ACHN (cell line): Measurements from ENCODE around the gene SMARCD1.
A peak's percentile ranks its signal among the peaks of the same experiment; 100 is the strongest.

Experiments
- DNase-seq: peaks from one replicate; pipeline ENCODE4 v3.0.0-alpha.2; 2015
- in situ Hi-C: cut with HindIII; loops from 2 replicates; pipeline ENCODE4 v1.10.0; 2017; ENCODE audit warnings: low sequenced_read_pairs, low pct_ligation_motif_present, low pct_unique_long_range_greater_than_20kb

SMARCD1 gene

DNA sequence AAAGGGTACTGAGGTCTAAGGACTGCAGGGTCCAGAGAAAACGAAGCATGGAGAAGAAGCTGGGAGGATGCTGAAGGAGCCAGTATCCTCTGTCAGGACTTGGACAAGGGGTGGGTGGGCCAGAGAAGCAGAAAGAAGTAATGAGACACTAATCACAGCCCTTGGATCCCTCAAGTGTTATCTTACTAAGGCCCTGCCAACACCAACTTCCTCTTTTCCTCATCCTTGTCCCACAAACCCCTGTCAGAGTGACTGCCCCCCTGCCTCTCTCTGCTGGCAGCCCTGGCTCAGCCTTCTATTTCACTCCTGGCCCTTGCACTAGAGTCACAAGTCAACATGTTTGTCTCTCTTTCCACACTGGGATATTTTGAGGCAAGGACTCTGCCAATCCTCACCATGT, 31.6 kb upstream of the SMARCD1 start:
- in situ Hi-C loops: loop anchor here (25.0 kb wide), 2 partner anchors 91 to 191 kb away; partner anchors contain the start of genes AQP2, AQP5 and AQP6
- DNase-seq: no peak

DNA sequence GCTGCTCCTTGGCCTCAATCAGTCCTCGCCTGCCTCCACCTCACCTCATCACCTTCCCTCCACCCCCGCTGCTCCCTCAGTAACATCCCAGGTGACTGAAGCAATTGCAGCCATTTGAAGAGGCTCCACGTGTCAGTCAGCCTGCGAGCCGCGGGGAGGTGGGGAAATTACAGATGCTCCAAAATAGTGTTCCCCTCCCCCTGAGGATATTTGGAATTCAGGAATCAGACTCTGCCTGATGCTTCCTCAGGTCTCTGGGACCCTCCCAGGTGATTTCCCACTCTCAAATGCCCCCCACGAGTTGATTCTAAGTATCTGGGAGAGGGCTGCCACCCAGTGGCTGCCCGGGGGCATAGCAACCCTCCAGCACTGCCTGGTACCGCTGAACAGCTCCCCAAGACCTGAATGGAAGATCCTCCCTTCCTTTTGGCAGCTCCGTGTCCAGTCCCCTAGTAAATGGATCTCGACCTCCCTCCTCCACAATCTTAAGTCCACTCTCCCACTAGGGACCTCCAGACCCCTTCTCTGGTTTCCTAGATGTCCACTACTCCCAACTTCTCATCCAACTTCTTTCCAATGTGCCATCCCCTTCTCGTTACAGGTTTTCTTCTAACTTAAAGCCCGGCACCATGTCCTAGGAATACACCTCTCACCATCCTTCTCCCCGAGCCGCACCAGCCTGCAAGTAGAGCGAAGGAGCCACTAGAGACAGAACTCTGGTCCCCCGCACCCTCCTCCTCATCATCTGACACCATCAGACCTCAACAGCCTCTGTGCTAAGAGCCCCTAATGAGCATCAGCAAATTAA, 29.1 kb upstream of the SMARCD1 start:
- in situ Hi-C loops: loop anchor here (25.0 kb wide), 2 partner anchors 94 to 194 kb away; partner anchors contain the start of genes AQP2, AQP5 and AQP6
- peak; percentile 70 for DNase-seq

DNA sequence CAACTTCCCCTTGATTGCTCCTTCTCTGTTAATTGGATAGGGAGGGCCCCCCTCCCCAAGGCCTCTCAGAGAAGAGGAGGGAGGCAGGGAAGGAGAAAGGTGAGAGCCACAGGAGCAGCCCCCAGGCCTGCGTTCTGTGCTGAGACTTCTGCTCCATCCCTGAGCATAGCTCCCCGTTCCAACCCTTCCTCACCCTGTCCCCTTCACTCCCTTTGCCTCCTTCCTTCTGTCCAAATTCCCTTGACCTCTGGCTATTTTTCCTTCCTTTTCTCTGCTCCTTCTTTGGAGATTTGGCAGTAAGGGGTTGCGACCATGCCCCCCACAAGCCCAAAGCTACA, 28.5 kb upstream of the SMARCD1 start:
- in situ Hi-C loops: loop anchor here (25.0 kb wide), 2 partner anchors 94 to 194 kb away; partner anchors contain the start of genes AQP2, AQP5 and AQP6
- no peak for DNase-seq

DNA sequence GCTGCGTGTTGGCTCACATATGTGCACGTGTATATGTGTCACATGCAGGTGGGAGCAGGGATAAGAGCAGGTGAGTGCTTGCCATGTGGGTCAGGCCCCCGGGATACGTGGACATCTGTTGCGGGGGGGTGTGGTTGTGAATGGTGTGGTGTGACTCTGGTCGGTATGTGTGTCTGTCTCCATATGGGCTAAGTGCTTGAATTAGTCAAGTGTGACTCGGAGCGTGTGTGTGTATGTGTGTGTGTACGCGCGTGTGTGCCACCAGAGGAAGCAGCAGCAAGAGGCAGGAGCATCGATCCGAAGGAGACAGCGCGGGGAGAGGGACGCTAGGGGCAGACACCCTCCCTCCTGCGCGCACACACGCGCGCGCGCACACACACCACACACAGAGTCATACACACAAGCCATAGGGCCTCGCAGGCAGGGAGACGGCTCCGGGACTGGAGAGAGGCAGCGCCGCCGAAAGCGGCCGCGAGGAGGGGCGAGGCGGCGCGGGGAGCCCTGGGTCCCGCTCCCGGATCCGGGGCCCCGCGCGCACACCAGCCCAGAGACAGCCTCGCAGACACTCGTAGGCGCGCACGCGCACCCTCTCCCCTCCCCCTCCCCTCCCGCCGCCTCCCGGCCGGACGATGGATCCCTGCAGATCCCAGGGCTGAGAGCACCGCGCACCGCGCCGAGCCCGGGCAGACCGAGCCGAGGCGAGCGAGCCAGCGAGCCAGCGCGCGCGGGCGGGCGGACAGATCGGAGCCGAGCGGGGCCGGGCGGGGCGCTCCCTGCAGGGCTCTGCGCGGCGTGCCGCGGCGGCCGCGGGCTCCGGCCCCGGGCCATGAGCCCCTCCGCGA, 27.9 kb upstream of the SMARCD1 start, which contains the start of gene ASIC1:
Gene ASIC1, plus strand, starts transcription at position 597 of the 842 bp plus-strand sequence. CDS start 1,171 bp downstream, outside the sequence.
- in situ Hi-C loops: loop anchor here (25.0 kb wide), 2 partner anchors 95 to 195 kb away; partner anchors contain the start of genes AQP2, AQP5 and AQP6
- peak; percentile 72 for DNase-seq

DNA sequence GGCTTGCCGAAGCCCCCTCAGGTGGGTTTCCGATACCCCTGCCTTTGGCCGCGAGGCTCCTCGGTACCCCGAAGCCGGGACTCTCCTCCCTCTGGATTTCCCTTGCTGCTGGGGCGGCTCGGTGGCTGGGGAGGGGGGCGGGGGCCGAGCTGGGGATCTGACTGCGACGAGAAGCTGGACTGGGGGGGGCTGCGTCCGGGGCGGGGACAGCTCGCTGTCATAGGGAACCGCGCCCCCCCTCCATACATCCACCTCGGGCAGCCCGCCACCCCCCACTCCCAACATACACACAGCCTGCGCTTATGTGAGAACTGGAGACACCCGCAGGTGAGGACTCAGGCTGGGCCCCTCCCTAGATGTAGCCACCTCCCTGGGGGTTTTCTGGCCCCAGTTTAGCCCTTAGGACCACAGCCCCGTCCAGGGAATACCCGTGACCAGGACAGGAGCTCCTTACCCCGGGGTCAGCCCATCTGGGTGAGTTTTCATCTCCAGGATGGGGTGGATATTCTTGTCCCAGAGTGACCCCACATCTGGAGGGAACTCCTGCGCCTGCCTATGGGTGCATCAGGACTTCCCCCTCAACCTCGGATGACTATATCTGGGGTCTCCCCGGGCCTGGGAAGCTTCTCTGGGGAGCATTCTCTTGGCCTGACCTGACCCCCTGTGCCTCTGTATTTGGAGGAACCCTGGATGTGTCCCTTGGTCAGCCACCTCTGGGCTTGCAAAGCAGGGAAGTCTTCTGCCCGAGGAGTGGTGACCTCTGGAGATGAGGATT, 27.1 kb upstream of the SMARCD1 start:
- DNase-seq: no peak
- in situ Hi-C loops: loop anchor here (25.0 kb wide), 2 partner anchors 96 to 196 kb away; partner anchors contain the start of genes AQP2, AQP5 and AQP6

DNA sequence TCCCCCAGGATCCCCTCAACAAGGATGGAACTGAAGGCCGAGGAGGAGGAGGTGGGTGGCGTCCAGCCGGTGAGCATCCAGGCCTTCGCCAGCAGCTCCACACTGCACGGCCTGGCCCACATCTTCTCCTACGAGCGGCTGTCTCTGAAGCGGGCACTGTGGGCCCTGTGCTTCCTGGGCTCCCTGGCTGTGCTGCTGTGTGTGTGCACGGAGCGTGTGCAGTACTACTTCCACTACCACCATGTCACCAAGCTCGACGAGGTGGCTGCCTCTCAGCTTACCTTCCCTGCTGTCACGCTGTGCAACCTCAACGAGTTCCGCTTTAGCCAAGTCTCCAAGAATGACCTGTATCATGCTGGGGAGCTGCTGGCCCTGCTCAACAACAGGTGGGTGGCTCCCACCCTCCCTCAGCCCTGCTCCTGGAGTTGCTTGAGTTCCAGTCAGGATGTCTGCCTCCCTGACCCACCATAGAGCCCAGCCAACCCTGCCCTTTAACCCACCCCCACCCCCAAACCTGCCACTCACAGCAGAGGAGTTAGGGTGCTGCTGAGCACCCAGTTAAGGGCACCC, 26.3 kb upstream of the SMARCD1 start:
- in situ Hi-C loops: loop anchor here (25.0 kb wide), 2 partner anchors 97 to 197 kb away; partner anchors contain the start of genes AQP2, AQP5 and AQP6
- DNase-seq: no peak

DNA sequence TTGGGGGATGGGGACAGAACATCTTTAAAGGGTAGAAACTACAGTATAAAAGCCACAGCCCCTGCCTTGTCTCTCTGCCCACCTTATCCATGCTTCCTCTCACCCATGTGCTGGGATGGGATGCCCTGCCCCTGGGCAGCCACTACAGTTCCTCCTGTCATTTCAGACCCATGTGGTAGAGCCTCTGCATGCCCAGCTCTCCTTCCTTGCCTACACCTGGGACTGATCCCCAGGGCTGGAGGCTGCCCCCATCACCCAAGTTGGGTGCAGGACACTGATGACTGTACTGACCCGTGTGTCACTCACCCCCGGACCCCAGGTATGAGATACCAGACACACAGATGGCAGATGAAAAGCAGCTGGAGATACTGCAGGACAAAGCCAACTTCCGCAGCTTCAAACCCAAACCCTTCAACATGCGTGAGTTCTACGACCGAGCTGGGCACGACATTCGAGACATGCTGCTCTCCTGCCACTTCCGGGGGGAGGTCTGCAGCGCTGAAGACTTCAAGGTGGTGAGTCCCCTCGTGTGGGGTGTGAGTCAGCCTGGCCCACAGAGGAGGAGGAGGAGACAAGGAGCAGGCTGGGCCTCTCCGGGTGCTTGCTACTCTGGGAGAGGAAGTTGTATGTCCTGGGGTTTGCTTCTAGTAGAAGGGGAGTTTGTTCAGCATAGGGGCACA, 25.6 kb upstream of the SMARCD1 start:
- DNase-seq: no peak
- in situ Hi-C loops: loop anchor here (25.0 kb wide), 2 partner anchors 97 to 197 kb away; partner anchors contain the start of genes AQP2, AQP5 and AQP6

DNA sequence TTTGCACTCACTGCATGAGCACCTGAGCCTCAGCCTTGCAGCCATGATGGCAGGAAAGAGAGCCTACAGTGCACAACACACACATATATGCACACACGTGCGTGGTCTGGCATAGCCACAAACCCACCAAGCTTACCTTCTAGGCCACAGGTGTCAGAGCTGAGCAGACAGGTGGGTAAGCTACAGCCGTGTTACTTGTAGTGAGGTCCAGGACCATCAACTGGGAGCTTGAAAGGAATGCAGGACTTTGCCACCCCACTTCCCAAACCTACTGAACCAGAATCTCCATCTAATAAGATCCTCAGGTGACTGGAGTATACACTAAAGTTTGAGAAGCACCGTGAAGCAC, 25.0 kb upstream of the SMARCD1 start:
- DNase-seq: no peak
- in situ Hi-C loops: loop anchor here (25.0 kb wide), 2 partner anchors 98 to 198 kb away; partner anchors contain the start of genes AQP2, AQP5 and AQP6

DNA sequence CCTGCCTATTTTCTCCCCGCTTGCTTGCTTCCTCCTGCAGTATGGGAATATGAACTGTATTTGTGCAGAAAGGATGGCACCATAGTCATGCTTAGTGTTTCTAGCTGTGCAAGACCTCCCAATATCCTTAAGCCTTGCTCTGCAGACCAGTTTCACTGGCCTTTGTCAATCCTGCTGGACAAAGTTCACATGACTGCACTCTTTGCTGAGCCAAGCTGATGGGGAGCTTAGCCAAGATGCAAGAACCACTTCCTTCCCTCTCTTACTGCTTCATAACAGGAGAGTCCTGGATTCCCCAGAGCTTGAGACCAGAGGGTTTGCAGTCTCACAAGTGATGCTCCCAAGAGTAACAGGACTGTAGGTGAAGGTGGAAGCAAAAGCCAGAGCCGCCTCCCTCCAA, 24.0 kb upstream of the SMARCD1 start:
- in situ Hi-C loops: loop anchor here (25.0 kb wide), 2 partner anchors 99 to 199 kb away; partner anchors contain the start of genes AQP2, AQP5 and AQP6
- no peak for DNase-seq

DNA sequence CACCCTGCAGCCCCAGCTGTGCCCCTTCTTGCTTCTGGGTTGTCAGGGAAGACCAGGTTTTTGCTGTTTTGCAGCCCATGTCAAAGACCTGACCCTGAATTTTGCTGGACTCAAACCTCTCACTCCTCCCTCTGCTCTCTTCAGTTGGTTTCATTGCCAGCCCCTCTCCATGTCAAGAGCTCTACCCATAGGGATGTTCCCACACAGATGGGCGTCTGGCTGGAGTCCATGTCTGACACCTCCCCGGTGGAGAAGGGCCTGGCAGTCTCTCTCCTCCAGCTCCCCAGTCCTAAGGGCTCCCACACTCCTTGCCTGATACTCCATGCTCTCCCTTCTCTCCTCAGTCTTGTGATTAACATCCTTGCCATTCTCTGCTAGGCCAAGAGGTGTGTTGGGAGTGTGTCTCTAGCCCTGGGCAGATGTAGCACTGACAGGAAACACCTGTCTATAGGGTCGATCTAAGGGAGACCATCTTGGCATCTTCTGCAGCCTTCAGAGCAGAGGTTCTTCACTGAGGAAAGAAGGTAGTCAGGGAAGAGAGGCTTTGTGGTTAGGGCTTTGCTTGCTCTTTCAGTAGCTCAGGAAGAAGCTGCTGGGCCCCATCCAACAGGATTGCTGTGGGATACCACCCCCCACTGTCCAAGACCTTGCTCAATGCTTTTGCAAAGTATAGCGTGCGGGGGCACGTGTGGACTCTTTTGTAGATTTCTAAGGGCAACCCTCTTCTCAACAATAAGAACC, 23.0 kb upstream of the SMARCD1 start:
- DNase-seq: no peak
- in situ Hi-C loops: loop anchor here (25.0 kb wide), 2 partner anchors 100 to 200 kb away; partner anchors contain the start of genes AQP2, AQP5 and AQP6

DNA sequence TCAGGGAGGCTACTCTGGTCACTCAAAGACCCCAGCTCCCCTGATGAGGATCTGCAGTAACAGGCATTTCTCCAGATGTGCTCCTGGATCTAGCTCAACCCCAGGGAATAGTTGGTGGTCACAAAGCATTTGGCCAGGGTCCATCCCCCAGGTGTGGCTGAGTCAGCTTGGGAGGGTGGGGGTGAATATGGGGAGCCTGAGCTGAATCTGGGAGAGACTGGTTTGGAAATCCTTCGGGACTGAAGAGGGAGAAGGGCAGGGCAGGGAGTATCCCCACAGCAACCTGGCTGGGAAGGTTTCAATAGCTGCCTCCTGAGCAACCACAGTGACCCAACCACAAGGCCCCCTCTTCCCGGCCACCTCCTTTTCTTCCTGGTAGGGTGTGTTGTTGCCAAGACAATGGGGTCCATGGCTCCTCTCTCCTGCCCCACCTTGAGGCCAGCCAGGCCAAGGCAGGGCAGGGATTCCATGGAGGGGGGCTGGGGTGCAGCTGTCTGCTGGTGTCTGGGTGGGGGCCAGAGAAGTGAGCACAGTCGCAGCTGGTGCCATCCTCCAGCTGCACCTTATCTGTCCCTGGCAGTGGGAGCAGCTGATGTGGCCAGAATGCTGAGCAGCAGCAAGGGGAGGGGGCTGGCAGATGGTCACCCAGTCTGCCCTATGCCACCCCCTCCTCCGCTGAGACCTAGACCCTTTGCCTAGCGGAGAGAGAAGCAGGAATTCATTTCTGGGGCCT, 22.2 kb upstream of the SMARCD1 start:
- DNase-seq: no peak
- in situ Hi-C loops: loop anchor here (25.0 kb wide), 2 partner anchors 101 to 201 kb away; partner anchors contain the start of genes AQP2, AQP5 and AQP6

DNA sequence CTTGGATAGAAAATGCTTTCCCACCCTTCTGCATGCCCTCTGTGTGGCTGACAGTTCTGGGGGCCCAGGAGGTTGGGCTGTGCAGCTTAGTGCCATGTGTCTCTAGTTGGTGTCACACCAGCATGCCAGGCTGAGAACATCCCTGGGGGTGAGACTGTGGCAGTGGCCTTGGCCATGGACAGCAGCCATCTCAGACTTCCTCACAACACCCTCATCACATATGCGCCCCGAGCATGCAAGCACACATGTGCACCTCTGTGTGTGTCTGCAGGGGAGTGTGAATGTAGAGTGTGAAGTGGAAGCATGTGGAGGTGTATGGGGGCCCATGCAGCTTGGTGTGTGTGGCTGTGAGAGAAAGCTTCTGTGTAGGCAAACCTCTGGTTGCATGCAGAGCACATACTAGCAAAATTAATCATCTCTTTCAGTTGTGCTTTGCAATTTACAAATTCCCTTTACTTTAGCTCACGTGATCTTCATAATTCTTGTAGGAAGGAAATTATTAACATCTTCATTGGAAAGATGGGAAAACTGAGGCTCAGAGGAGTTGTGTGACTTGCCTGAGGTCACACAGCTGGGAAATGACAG, 19.3 kb upstream of the SMARCD1 start:
- in situ Hi-C loops: loop anchor here (25.0 kb wide), 2 partner anchors 104 to 204 kb away; partner anchors contain the start of genes AQP2, AQP5 and AQP6

DNA sequence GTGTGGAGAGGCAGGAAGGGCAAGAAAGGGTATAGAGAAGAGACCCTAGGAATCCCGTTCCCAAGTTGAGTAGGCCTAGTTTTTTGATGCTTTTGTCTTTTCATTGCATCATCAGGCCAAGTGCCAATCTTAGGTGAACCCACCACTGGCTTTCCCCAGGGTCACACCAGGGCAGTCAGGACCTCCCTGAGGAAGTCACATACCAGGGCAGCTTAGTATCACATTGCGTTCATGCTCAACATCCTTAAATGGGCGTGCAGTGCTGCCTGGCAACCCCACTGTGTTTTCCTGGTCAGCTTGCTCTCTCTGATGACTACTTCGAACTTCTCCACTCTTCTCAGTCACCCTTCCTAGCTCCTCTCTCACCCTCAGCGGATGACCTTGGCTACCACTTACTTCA, 18.7 kb upstream of the SMARCD1 start:
- DNase-seq: peak; percentile 30
- in situ Hi-C loops: loop anchor here (25.0 kb wide), 2 partner anchors 104 to 204 kb away; partner anchors contain the start of genes AQP2, AQP5 and AQP6

More for the DNA sequence above, 19.3 kb upstream of the SMARCD1 start:
- no peak for DNase-seq

DNA sequence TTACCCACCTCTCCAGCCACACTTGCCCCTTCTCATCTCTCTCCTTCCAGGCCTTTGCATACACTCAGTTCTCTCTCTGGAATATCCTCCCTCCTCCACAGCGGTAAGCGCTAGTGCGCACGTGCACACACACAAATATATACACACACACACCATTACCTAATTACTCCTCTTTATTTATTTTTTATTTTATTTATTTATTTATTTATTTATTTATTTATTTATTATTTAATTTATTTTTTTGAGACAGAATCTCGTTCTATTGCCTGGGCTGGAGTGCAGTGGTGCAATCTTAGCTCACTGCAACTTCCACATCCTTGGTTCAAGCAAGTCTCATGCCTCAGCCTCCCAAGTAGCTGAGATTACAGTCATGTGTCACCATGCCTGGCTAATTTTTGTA, 16.1 kb upstream of the SMARCD1 start:
- in situ Hi-C loops: loop anchor here (25.0 kb wide), 2 partner anchors 107 to 207 kb away; partner anchors contain the start of genes AQP2, AQP5 and AQP6

DNA sequence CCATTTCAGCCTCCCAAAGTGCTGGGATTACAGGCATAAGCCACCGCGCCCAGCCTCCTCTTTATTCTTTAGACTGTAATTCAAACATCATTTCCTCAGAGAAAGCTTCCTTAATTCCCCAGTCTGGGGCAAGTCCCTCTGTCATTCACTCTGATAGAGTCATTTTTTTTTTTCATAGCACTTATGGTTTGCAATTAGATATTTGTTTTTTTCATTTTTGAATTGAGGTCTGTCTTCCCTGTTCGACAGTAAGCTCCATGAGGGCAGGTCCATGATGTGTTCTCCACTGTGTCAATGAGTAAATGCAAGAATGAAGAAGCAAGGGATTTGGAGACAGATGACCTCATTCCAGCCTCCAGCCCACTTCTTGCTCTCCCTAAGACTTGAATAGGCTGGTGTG, 15.6 kb upstream of the SMARCD1 start:
- no peak for DNase-seq
- in situ Hi-C loops: loop anchor here (25.0 kb wide), 2 partner anchors 107 to 207 kb away; partner anchors contain the start of genes AQP2, AQP5 and AQP6

More for the DNA sequence above, 16.1 kb upstream of the SMARCD1 start:
- no peak for DNase-seq
